ACC112 (cell line): Measurements from ENCODE around the gene UPK2.
"Not testable (repeated sequence)": the region's sequence is repeated elsewhere in the genome, so short reads cannot be mapped to it uniquely, and the experiment has no call there.

Experiments used
- H2AFZ ChIP-seq: fragments of 200-600 bp; sonication (generic); one replicate; pipeline ENCODE4 v1.6.0; 2017; ENCODE audit warnings: antibody characterized with exemption, low read length; ENCODE audit not compliant: unreplicated experiment
- H3K27ac ChIP-seq: fragments of 200-600 bp; sonication (generic); 2 replicates; pipeline ENCODE4 v1.5.1; 2014; ENCODE audit warnings: low read depth, mild to moderate bottlenecking, antibody characterized with exemption, low read length, moderate library complexity
- H3K27me3 ChIP-seq: fragments of 200-600 bp; sonication (generic); 2 replicates; pipeline ENCODE4 v1.6.1; 2014; ENCODE audit warnings: mild to moderate bottlenecking, antibody characterized with exemption, low read length, moderate library complexity, mixed read lengths; ENCODE audit not compliant: insufficient read depth
- H3K36me3 ChIP-seq: fragments of 200-600 bp; sonication (generic); 2 replicates; pipeline ENCODE4 v1.6.1; 2016; ENCODE audit warnings: mild to moderate bottlenecking, antibody characterized with exemption, low read length, moderate library complexity, mixed read lengths; ENCODE audit not compliant: insufficient read depth
- H3K4me1 ChIP-seq: fragments of 200-600 bp; sonication (generic); one replicate; pipeline ENCODE4 v1.6.1; 2016; ENCODE audit warnings: low read length, mixed read lengths; ENCODE audit not compliant: insufficient read depth, unreplicated experiment, control insufficient read depth
- H3K4me3 ChIP-seq: fragments of 200-600 bp; sonication (generic); 2 replicates; pipeline ENCODE4 v1.5.1; 2014; ENCODE audit warnings: mild to moderate bottlenecking, low read depth, low read length
- H3K79me2 ChIP-seq: fragments of 200-600 bp; sonication (generic); one replicate; pipeline ENCODE4 v1.6.0; 2016; ENCODE audit warnings: low read length; ENCODE audit not compliant: control insufficient read depth, unreplicated experiment, insufficient read depth

The UPK2 gene

GRCh38 chr11:118973985-118974384 lies 17.9 kb downstream of the UPK2 start:
- Histone ChIP-seq H2AFZ (no peak overlapping the region), H3K36me3 (no peaks in the 10 kb centered on the region), H3K79me2 (no peaks in the 10 kb centered on the region), H3K4me1 (no peaks in the 10 kb centered on the region), H3K4me3 (no peak overlapping the region), H3K27me3 (peaks cover 37% of the 10 kb centered on the region), H3K27ac (no peak overlapping the region)

- Histone ChIP-seq H3K4me1 (no peaks in the 10 kb centered on the region), H3K4me3 (no peak overlapping the region), H3K27ac (no peak overlapping the region), H3K79me2 (no peaks in the 10 kb centered on the region), H3K36me3 (no peaks in the 10 kb centered on the region), H2AFZ (no peak overlapping the region), H3K27me3 (peaks cover 50% of the 10 kb centered on the region)
Measured at GRCh38 chr11:118975771-118976709, 19.9 kb downstream of the UPK2 start.

GRCh38 chr11:118979434-118979833 lies 23.3 kb downstream of the UPK2 start:
- Histone ChIP-seq H3K4me3 (no peak overlapping the region), H3K36me3 (no peaks in the 10 kb centered on the region), H3K27ac (no peak overlapping the region), H3K79me2 (no peaks in the 10 kb centered on the region), H2AFZ (no peak overlapping the region), H3K27me3 (peaks cover 47% of the 10 kb centered on the region), H3K4me1 (no peaks in the 10 kb centered on the region)

- Histone ChIP-seq H3K36me3 (no peaks in the 10 kb centered on the region), H3K4me1 (no peaks in the 10 kb centered on the region), H3K27ac (no peak overlapping the region), H3K4me3 (no peak overlapping the region), H2AFZ (no peak overlapping the region), H3K79me2 (no peaks in the 10 kb centered on the region), H3K27me3 (peaks cover 38% of the 10 kb centered on the region)
Measured at GRCh38 chr11:118980191-118980881, 24.2 kb downstream of the UPK2 start.

- not testable (repeated sequence) for H3K79me2 ChIP-seq, H3K36me3 ChIP-seq, H3K27me3 ChIP-seq, H3K4me3 ChIP-seq, H3K27ac ChIP-seq, H2AFZ ChIP-seq, H3K4me1 ChIP-seq
Measured at GRCh38 chr11:118984337-118984736, 28.2 kb downstream of the UPK2 start.

GRCh38 chr11:118984825-118985224 lies 28.7 kb downstream of the UPK2 start:
- no peaks in the 10 kb centered on the region for H3K36me3 ChIP-seq
- no peak overlapping the region for H2AFZ ChIP-seq
- no peaks in the 10 kb centered on the region for H3K79me2 ChIP-seq
- H3K4me3 ChIP-seq, result no peak overlapping the region
- peaks cover 7% of the 10 kb centered on the region; the same call in 1 of the 2 replicates for H3K27me3 ChIP-seq
- H3K27ac ChIP-seq, result no peak overlapping the region
- no peaks in the 10 kb centered on the region for H3K4me1 ChIP-seq

GRCh38 chr11:118988280-118988679 lies 32.2 kb downstream of the UPK2 start:
- Histone ChIP-seq H2AFZ (no peak overlapping the region), H3K79me2 (no peaks in the 10 kb centered on the region), H3K4me3 (no peak overlapping the region), H3K36me3 (no peaks in the 10 kb centered on the region), H3K27ac (no peak overlapping the region), H3K27me3 (no peaks in the 10 kb centered on the region), H3K4me1 (no peaks in the 10 kb centered on the region)

- H3K4me1 ChIP-seq, H3K79me2 ChIP-seq, H2AFZ ChIP-seq, H3K27me3 ChIP-seq, H3K4me3 ChIP-seq, H3K36me3 ChIP-seq, H3K27ac ChIP-seq: not testable (repeated sequence)
Measured at GRCh38 chr11:118991486-118992038, 35.5 kb downstream of the UPK2 start.

GRCh38 chr11:118996926-118997626 lies 41.0 kb downstream of the UPK2 start:
- peak overlapping the region; percentile 15 for H3K27ac ChIP-seq
- peaks cover 10% of the 10 kb centered on the region for H3K36me3 ChIP-seq
- H3K27me3 ChIP-seq, result no peaks in the 10 kb centered on the region
- H3K4me1 ChIP-seq, result peaks cover 24% of the 10 kb centered on the region
- H2AFZ ChIP-seq, result peak overlapping the region; percentile 77
- peaks cover 27% of the 10 kb centered on the region for H3K79me2 ChIP-seq
- peak overlapping the region; percentile 88 for H3K4me3 ChIP-seq

GRCh38 chr11:118997627-118998387 lies 41.7 kb downstream of the UPK2 start, which contains the start of gene CENATAC:
CENATAC (plus strand) TSS chr11:118998138; CDS start chr11:118998198, 60 bp downstream.
- Histone ChIP-seq H3K27ac (peak within 1 kb of the TSS; percentile 29), H3K36me3 (peaks cover 10% of the 10 kb centered on the region), H3K27me3 (no peaks in the 10 kb centered on the region), H3K79me2 (peaks cover 27% of the 10 kb centered on the region), H3K4me1 (peaks cover 24% of the 10 kb centered on the region), H2AFZ (peak within 1 kb of the TSS; percentile 77), H3K4me3 (peak within 1 kb of the TSS; percentile 88)
